GM12892 (cell line): ENCODE results near the gene OR8B3. TPM values are rescaled to one million over a fixed set of nuclear protein-coding genes. Genes with fewer than 3 reads are reported as not detected.

Experiments
- DNase-seq: peaks from one replicate; pipeline ENCODE4 v3.0.0; 2011; ENCODE audit not compliant: insufficient read length
- FAIRE-seq: peaks from 2 replicates; lab custom pipeline; 2011; peaks lifted over from hg19 to GRCh38; lab: Jason Lieb, UNC
- POLR2A ChIP-seq: IDR thresholded peaks from 2 replicates; pipeline ENCODE4 v1.6.1; 2011; ENCODE audit warnings: low read depth, low read length, control low read depth
- POLR2AphosphoS5 ChIP-seq: IDR thresholded peaks from 2 replicates; pipeline ENCODE4 v1.6.1; 2011; ENCODE audit warnings: low read depth, low read length, control low read depth
- TAF1 ChIP-seq: IDR thresholded peaks from 2 replicates; pipeline ENCODE4 v1.6.1; 2011; ENCODE audit warnings: low read depth, mild to moderate bottlenecking, control low read depth, low read length, borderline replicate concordance
- polyA plus RNA-seq: library from polyadenylated mRNA; unstranded; fragments of >200 nt; gene quantifications from one replicate; pipeline ENCODE4 v1.2.1, GENCODE V29; 2012; ENCODE audit warnings: missing spikeins, inconsistent platforms; ENCODE audit not compliant: missing spikeins

OR8B3 gene, protein sequence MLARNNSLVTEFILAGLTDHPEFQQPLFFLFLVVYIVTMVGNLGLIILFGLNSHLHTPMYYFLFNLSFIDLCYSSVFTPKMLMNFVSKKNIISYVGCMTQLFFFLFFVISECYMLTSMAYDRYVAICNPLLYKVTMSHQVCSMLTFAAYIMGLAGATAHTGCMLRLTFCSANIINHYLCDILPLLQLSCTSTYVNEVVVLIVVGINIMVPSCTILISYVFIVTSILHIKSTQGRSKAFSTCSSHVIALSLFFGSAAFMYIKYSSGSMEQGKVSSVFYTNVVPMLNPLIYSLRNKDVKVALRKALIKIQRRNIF
- not detected for polyA plus RNA-seq

- TF ChIP-seq POLR2AphosphoS5: no peak
- no peak for TF ChIP-seq POLR2A
- TF ChIP-seq TAF1: no peak
- no peak for DNase-seq
- FAIRE-seq: no peak
These were observed at the start of gene OR8B3 for GRCh38 chr11:124398924-124399323. Gene OR8B3 (minus strand): TSS chr11:124399024. CDS start chr11:124397351, 1,673 bp downstream.

DNA sequence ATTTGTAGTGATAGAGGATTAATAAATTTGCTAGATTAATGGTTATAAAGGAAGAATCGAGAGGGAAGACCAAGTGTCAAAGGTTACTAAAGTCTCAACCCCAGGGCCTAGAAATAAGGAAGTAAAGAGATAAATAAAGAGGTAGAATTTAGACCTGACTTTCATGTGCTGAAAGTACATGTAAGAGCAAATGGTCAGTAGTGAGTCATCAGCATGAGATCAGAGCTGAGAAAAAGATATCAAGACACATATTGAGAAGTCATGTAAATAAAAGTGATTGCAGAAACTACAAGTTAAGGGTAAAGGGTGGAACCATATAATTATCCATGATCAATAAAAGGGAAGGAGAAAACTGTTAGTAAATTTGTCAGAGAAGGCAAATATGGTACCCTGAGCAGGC, 48.1 kb upstream of the OR8B3 start:
- no peak for FAIRE-seq
- DNase-seq: no peak
- no peak for TF ChIP-seq POLR2AphosphoS5
- no peak for TF ChIP-seq TAF1
- TF ChIP-seq POLR2A: no peak

DNA sequence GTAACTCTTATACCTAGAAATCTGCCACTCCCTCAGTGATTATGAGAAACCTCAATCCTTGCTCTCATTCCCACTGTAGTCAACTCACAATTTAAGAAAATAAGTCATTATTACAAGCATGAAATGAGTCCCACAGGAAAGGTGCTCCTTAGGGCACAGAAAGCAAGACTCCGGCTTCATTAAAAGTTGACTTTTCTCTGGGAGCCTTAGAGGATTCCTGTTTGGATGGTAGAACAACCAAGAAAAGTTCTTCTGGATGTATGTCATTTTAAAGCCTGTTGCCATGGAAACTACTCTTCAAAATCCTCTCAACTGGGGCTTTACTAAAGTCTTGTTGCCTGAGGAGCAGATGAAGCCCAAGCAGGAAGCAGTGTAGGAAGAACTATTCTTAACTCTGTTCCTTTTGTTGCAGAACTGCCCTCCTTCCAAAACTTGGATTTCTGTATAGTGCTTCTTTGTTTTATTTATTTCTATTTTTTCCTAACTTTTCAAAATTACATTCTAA, 46.9 kb upstream of the OR8B3 start, which contains the start of gene OR8B8:
OR8B8 (minus strand) TSS at position 51 of the 505 bp plus-strand sequence. CDS start 4,611 bp downstream, outside the sequence.
- FAIRE-seq: no peak
- no peak for TF ChIP-seq POLR2AphosphoS5
- no peak for TF ChIP-seq TAF1
- no peak for TF ChIP-seq POLR2A

GRCh38 chr11:124442847-124443246, 44.0 kb upstream of the OR8B3 start:
- DNase-seq (no peak), FAIRE-seq (no peak)
- TF ChIP-seq POLR2A: no peak
- TF ChIP-seq TAF1: no peak
- no peak for TF ChIP-seq POLR2AphosphoS5

More for the DNA sequence above, 46.9 kb upstream of the OR8B3 start, which contains the start of gene OR8B8:
- no peak for DNase-seq

DNA sequence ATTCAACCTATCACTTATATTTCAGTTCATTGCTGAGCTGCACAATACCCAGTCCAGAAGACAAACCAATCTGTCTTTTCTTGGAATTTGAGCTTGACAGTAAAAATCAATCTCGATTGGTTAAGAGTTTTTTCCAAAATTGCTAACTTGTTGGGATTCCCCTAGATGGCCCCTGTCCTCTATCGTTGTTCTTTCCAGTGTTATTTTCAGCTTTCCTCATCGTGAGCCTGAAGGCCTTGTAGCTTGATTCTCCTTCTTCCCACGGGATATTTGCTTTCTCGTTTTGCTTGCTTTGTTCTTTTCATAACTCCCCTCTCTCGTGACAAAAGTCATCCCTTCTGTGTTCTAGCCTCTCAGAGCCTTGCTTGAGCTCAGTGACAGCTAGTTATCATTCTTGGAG, 43.6 kb upstream of the OR8B3 start:
- no peak for FAIRE-seq
- no peak for DNase-seq
- no peak for TF ChIP-seq POLR2A
- no peak for TF ChIP-seq POLR2AphosphoS5
- TF ChIP-seq TAF1: no peak

GRCh38 chr11:124441519-124441918, 42.7 kb upstream of the OR8B3 start:
- no peak for FAIRE-seq

GRCh38 chr11:124441081-124441480, 42.3 kb upstream of the OR8B3 start:
- TF ChIP-seq TAF1 (no peak), POLR2AphosphoS5 (no peak), POLR2A (no peak)
- FAIRE-seq: no peak
- no peak for DNase-seq

More at GRCh38 chr11:124441519-124441918, 42.7 kb upstream of the OR8B3 start:
- TF ChIP-seq POLR2A (no peak), TAF1 (no peak), POLR2AphosphoS5 (no peak)
- no peak for DNase-seq

GRCh38 chr11:124440608-124441007, 41.8 kb upstream of the OR8B3 start:
- FAIRE-seq (no peak), DNase-seq (no peak)
- TF ChIP-seq TAF1: no peak
- no peak for TF ChIP-seq POLR2AphosphoS5
- no peak for TF ChIP-seq POLR2A

DNA sequence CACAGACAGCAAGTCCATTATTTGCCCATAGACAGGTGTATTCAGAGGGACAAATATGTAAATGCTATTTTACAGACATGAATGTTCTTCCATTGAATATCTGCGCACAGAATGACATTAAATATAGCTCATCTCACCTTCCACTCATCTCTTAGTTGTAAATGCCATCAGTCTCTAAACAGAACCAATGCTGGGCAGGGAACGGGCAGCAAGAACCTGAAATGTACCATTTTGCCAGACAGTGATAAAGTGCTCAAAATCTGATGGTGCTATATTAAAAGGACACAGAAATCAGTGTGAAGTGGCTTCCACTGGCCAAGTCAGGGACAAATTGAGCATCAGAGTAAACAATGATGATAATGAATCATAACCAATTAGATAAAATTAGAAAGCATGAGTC, 35.9 kb upstream of the OR8B3 start:
- DNase-seq (no peak), FAIRE-seq (no peak)
- TF ChIP-seq POLR2A (no peak), POLR2AphosphoS5 (no peak), TAF1 (no peak)

DNA sequence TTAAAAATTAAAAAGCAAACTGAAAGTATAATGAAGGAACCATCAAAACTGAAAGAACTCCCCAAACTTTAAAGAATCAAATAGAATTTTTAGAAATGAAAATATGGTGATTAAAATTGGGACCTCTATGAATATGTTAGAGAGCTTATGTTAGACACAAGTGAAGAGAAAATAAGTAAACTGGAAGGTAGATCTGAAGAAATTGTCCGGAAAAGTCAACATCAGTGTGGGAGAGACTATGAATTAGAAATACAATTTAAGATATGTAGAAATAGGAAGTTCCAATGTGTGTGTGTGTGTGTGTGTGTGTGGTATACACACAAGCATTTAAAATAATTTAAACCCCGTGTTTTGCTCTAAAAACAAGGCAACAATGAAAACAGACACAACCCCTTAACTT, 30.8 kb upstream of the OR8B3 start:
- FAIRE-seq (no peak), DNase-seq (no peak)
- TF ChIP-seq TAF1 (no peak), POLR2A (no peak), POLR2AphosphoS5 (no peak)

DNA sequence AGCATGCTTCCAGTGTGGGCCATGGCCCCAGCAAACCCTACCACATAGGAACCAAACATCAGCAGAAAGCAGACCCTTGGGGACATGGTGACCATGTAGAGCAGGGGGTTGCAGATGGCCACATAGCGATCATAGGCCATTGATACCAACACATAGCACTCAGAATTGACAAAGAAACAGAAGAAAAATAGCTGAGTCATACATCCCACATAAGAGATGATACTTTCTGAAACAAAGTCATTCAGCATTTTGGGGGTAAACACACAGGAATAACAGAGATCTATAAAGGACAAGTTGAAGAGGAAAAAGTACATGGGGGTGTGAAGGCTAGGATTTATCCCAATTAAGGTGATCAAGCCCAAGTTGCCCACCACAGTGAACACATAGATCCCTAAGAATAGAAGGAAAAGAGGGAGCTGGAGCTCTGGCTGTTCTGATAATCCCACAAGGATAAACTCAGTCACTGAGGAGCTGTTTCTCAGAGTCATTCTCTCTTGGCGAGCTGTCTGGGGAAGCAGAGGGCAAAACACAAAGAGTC, 25.6 kb upstream of the OR8B3 start, which contains the start of gene OR8B4:
OR8B4 (minus strand) TSS at position 488 of the 538 bp plus-strand sequence; CDS start at position 488, 0 bp downstream.
- TF ChIP-seq POLR2AphosphoS5: no peak
- TF ChIP-seq POLR2A: no peak
- TF ChIP-seq TAF1: no peak
- no peak for FAIRE-seq
- no peak for DNase-seq

DNA sequence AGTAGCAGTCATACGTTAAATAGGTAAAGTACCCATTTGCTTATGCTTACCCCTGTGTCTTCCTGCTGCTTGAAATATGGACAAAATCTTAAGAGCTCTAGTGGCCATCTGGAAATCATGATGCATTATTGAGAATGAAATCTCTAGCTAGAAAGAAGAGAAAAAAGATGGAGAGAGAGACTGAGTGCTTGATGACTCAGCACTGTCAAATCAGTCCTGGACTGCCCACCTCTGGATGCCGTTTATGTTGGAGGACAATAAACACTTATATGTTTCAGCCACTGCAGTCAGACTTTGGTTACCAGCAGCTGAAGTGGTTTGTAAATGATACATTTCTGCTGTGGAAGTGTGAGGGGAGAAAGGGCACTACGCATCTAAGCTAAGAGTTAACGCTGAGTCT, 22.2 kb upstream of the OR8B3 start:
- no peak for TF ChIP-seq POLR2AphosphoS5
- TF ChIP-seq POLR2A: no peak
- no peak for TF ChIP-seq TAF1
- FAIRE-seq (no peak), DNase-seq (no peak)

GRCh38 chr11:124415356-124415923, 16.6 kb upstream of the OR8B3 start:
- TF ChIP-seq POLR2A: no peak
- no peak for TF ChIP-seq TAF1
- TF ChIP-seq POLR2AphosphoS5: no peak
- no peak for DNase-seq
- no peak for FAIRE-seq
